CD14-positive monocyte (primary cell): ENCODE data around the gene TSPAN10. TPM values are rescaled to one million over a fixed set of nuclear protein-coding genes. Genes with fewer than 3 reads are reported as not detected.

Source experiments
- DNase-seq, 3 donors: peaks; one replicate each; pipeline ENCODE4 v3.0.0-alpha.2; 2011 to 2022
- H2AFZ ChIP-seq: 2 replicates; pipeline ENCODE4 v1.6.0; 2012; ENCODE audit warnings: mild to moderate bottlenecking, low read depth, low read length, inconsistent platforms; ENCODE audit not compliant: insufficient read depth, poor library complexity, severe bottlenecking
- H3K27ac ChIP-seq, 2 donors: 1 replicate in 1 of 2; 2 replicates in 1 of 2; pipeline ENCODE4 v1.5.1; 2012 to 2013; ENCODE audit warnings: low read length in 2 of 2, control low read depth in 1 of 2, inconsistent platforms in 1 of 2, low read depth in 1 of 2, mild to moderate bottlenecking in 1 of 2
- H3K27me3 ChIP-seq, 2 donors: one replicate each; pipeline versions ENCODE4 v1.6.0 to v1.6.1; 2011 to 2013; ENCODE audit warnings: low read length in 2 of 2; ENCODE audit not compliant: control insufficient read depth in 2 of 2, insufficient read depth in 2 of 2
- H3K36me3 ChIP-seq, 2 donors: replicated peaks in 1 of 2; 1 replicate in 1 of 2; 2 replicates in 1 of 2; pipeline versions ENCODE4 v1.5.1 to v1.6.1; 2012 to 2013; ENCODE audit warnings: low read length in 2 of 2, control low read depth in 1 of 2, inconsistent platforms in 1 of 2, mild to moderate bottlenecking in 1 of 2; ENCODE audit not compliant: insufficient read depth in 2 of 2, control insufficient read depth in 1 of 2
- H3K4me1 ChIP-seq, 2 donors: 1 replicate in 1 of 2; 2 replicates in 1 of 2; pipeline versions ENCODE4 v1.5.1 to v1.6.1; 2012 to 2013; ENCODE audit warnings: low read length in 2 of 2, control low read depth in 1 of 2, inconsistent platforms in 1 of 2, mild to moderate bottlenecking in 1 of 2, moderate library complexity in 1 of 2; ENCODE audit not compliant: insufficient read depth in 2 of 2, control insufficient read depth in 1 of 2
- H3K4me2 ChIP-seq: replicated peaks from 2 replicates; pipeline ENCODE3; 2012; ENCODE audit warnings: low read length, moderate library complexity, mild to moderate bottlenecking; ENCODE audit not compliant: poor library complexity, severe bottlenecking; ENCODE audit errors: extremely low read depth
- H3K4me3 ChIP-seq, 3 experiments: fragments of 200-600 bp in 1 of 3; sonication (generic) in 1 of 3; replicated peaks in 1 of 3; 1 replicate in 2 of 3; 2 replicates in 1 of 3; pipeline ENCODE4 v1.5.1; 2011 to 2013; ENCODE audit warnings: low read length in 3 of 3, mild to moderate bottlenecking in 3 of 3, control low read depth in 2 of 3, low read depth in 2 of 3, inconsistent platforms in 1 of 3, moderate library complexity in 1 of 3
- H3K79me2 ChIP-seq: 2 replicates; pipeline ENCODE4 v1.6.0; 2012; ENCODE audit warnings: mild to moderate bottlenecking, control low read depth, inconsistent platforms, low read length, moderate library complexity; ENCODE audit not compliant: insufficient read depth
- H3K9ac ChIP-seq: 2 replicates; pipeline ENCODE4 v1.6.0; 2017; ENCODE audit warnings: low read length, mild to moderate bottlenecking; ENCODE audit not compliant: insufficient read depth, poor library complexity, severe bottlenecking
- H3K9me3 ChIP-seq, 2 donors: replicated peaks in 1 of 2; 1 replicate in 1 of 2; 2 replicates in 1 of 2; pipeline versions ENCODE4 v1.5.1 to v1.6.1; 2012 to 2013; ENCODE audit warnings: low read length in 2 of 2, control low read depth in 1 of 2; ENCODE audit not compliant: control insufficient read depth in 1 of 2, insufficient read depth in 1 of 2
- H4K20me1 ChIP-seq: 2 replicates; pipeline ENCODE4 v1.6.0; 2012; ENCODE audit warnings: mild to moderate bottlenecking, low read length, control low read depth, moderate library complexity; ENCODE audit not compliant: insufficient read depth
- H3K27ac Mint-ChIP-seq, 7 donors: one replicate each; pipeline ENCODE4 v1.8.0; 2020; ENCODE audit warnings: mild to moderate bottlenecking in 7 of 7, mixed read lengths in 7 of 7, moderate library complexity in 6 of 7, inconsistent platforms in 2 of 7
- H3K27me3 Mint-ChIP-seq, 3 donors: one replicate each; pipeline ENCODE4 v1.8.0; 2021 to 2022; ENCODE audit warnings: low read depth in 3 of 3, mild to moderate bottlenecking in 3 of 3, mixed read lengths in 3 of 3, moderate library complexity in 3 of 3, inconsistent platforms in 1 of 3
- H3K36me3 Mint-ChIP-seq, 2 donors: one replicate each; pipeline ENCODE4 v1.8.0; 2020; ENCODE audit warnings: mixed read lengths in 2 of 2, inconsistent platforms in 1 of 2, mild to moderate bottlenecking in 1 of 2
- H3K4me1 Mint-ChIP-seq: one replicate; pipeline ENCODE4 v1.8.0; 2020; ENCODE audit warnings: mild to moderate bottlenecking, mixed read lengths
- H3K4me3 Mint-ChIP-seq, 2 donors: one replicate each; pipeline ENCODE4 v1.8.0; 2020; ENCODE audit warnings: mild to moderate bottlenecking in 2 of 2, mixed read lengths in 2 of 2, moderate library complexity in 1 of 2
- H3K9me3 Mint-ChIP-seq, 7 donors: one replicate each; pipeline ENCODE4 v1.8.0; 2020 to 2022; ENCODE audit warnings: mixed read lengths in 7 of 7, mild to moderate bottlenecking in 6 of 7, moderate library complexity in 6 of 7, inconsistent platforms in 2 of 7
- WGBS: methylation state at CpG from one replicate; pipeline ENCODE4 v1.1.5; 2013; ENCODE audit warnings: missing lambda C conversion rate; ENCODE audit not compliant: insufficient coverage; 5-methylcytosine and 5-hydroxymethylcytosine counted together
- intact Hi-C, 2 donors: fragments of 100-400 bp; cut with micrococcal nuclease; formaldehyde crosslinking; loops; one replicate each; pipeline versions ENCODE4 v1.15.0 to v1.15.1; 2023
- polyA plus RNA-seq, 3 donors: library from polyadenylated mRNA; depleted of rRNA in 1 of 3; unstranded in 2 of 3; stranded (reverse) in 1 of 3; fragments of 300-500 nt in 2 of 3; fragments of >200 nt in 1 of 3; fragmentation: Illumina TruSeq in 2 of 3; gene quantifications; 1 replicate in 2 of 3; 2 replicates in 1 of 3; pipeline ENCODE4 v1.2.3, GENCODE V29; 2012 to 2021
- TF ChIP-seq, protein P1 (sequence below): fragments of 200-600 bp; IDR thresholded peaks from one replicate; pipeline ENCODE4 v1.8.0; 2022; ENCODE audit warnings: antibody characterized with exemption, mild to moderate bottlenecking

The TSPAN10 gene
- polyA plus RNA-seq, 3 donors: not detected

- Histone ChIP-seq H3K27ac (no peak overlapping the region), H3K4me1 (no peaks in the 10 kb centered on the region), H4K20me1 (no peaks in the 10 kb centered on the region), H3K79me2 (no peaks in the 10 kb centered on the region), H3K4me3 (no peak overlapping the region), H3K9ac (no peak overlapping the region), H2AFZ (peak overlapping the region; percentile 30), H3K27me3 (peaks cover 11 to 30% of the 10 kb centered on the region in 2 donors), H3K36me3 (no peaks in the 10 kb centered on the region), H3K9me3 (peaks cover 13 to 16% of the 10 kb centered on the region in 2 donors), H3K4me2 (no peak overlapping the region)
- no peak for DNase-seq
- TF ChIP-seq, protein P1, sequence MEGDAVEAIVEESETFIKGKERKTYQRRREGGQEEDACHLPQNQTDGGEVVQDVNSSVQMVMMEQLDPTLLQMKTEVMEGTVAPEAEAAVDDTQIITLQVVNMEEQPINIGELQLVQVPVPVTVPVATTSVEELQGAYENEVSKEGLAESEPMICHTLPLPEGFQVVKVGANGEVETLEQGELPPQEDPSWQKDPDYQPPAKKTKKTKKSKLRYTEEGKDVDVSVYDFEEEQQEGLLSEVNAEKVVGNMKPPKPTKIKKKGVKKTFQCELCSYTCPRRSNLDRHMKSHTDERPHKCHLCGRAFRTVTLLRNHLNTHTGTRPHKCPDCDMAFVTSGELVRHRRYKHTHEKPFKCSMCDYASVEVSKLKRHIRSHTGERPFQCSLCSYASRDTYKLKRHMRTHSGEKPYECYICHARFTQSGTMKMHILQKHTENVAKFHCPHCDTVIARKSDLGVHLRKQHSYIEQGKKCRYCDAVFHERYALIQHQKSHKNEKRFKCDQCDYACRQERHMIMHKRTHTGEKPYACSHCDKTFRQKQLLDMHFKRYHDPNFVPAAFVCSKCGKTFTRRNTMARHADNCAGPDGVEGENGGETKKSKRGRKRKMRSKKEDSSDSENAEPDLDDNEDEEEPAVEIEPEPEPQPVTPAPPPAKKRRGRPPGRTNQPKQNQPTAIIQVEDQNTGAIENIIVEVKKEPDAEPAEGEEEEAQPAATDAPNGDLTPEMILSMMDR: no peak
- Mint-ChIP-seq H3K27me3 (peaks cover 30 to 40% (median 39%) of the 10 kb centered on the region in 3 donors), H3K4me1 (no peaks in the 10 kb centered on the region), H3K36me3 (peaks cover 2 to 6% of the 10 kb centered on the region in 2 donors), H3K27ac (no peak overlapping the region), H3K4me3 (no peak overlapping the region), H3K9me3 (peaks cover 10 to 26% (median 19%) of the 10 kb centered on the region in 7 donors)
- WGBS: 87% methylated on average over 24 of the region's 29 CpGs
- intact Hi-C loops: no loop called here
Measured at GRCh38 chr17:81644976-81645952, 8.3 kb downstream of the TSPAN10 start.

- Histone ChIP-seq H3K9ac (no peak overlapping the region), H3K27me3 (peaks cover 11 to 30% of the 10 kb centered on the region in 2 donors), H3K4me1 (no peaks in the 10 kb centered on the region), H4K20me1 (no peaks in the 10 kb centered on the region), H3K79me2 (no peaks in the 10 kb centered on the region), H3K4me3 (no peak overlapping the region), H3K27ac (no peak overlapping the region), H3K36me3 (no peaks in the 10 kb centered on the region), H3K9me3 (peaks cover 13 to 16% of the 10 kb centered on the region in 2 donors), H3K4me2 (no peak overlapping the region), H2AFZ (no peak overlapping the region)
- peaks cover 30 to 41% (median 39%) of the 10 kb centered on the region in 3 donors for H3K27me3 Mint-ChIP-seq
- H3K4me1 Mint-ChIP-seq: no peaks in the 10 kb centered on the region
- no peak overlapping the region for H3K27ac Mint-ChIP-seq
- intact Hi-C loops: no loop called here
- TF ChIP-seq, protein P1: no peak
- peaks cover 10 to 26% (median 19%) of the 10 kb centered on the region in 7 donors for H3K9me3 Mint-ChIP-seq
- peaks cover 2 to 6% of the 10 kb centered on the region in 2 donors for H3K36me3 Mint-ChIP-seq
- no peak for DNase-seq
- WGBS: 84% methylated on average over 10 of the region's 12 CpGs
- peak overlapping the region; percentile 14 to 63 for H3K4me3 Mint-ChIP-seq
Measured at GRCh38 chr17:81646869-81647600, 10.0 kb downstream of the TSPAN10 start.
